ENCODE measurements around the gene MYO1C. TPM values are rescaled to one million over a fixed set of nuclear protein-coding genes. Genes with fewer than 3 reads are reported as not detected.
A peak's percentile ranks its signal among the peaks of the same experiment; 100 is the strongest.
"Not testable (repeated sequence)": the region's sequence is repeated elsewhere in the genome, so short reads cannot be mapped to it uniquely, and the experiment has no call there.

MYO1C gene
- total and polyA plus RNA-seq, 2 experiments from 2014 or later, result 76.8 to 85.3 TPM

- H3K9me2 ChIP-seq (replicated peaks; ENCODE audit: insufficient read depth), result no peaks in the 10 kb centered on the region
- peak within 1 kb of the TSS; percentile 57 for H2AFZ ChIP-seq
- DNase-seq (ENCODE audit: low spot score), result peak; percentile 99
- H3K9me3 ChIP-seq (ENCODE audit: low read depth), result no peaks in the 10 kb centered on the region
- H3K4me2 ChIP-seq, result peak within 1 kb of the TSS; percentile 82
- peaks cover 41% of the 10 kb centered on the region for H4K20me1 ChIP-seq (ENCODE audit: insufficient read depth, poor library complexity, severe bottlenecking)
- H3K27me3 ChIP-seq, result no peaks in the 10 kb centered on the region
- H3K4me1 ChIP-seq (ENCODE audit: insufficient read depth), result peaks cover 11% of the 10 kb centered on the region
- H3K79me2 ChIP-seq, result peaks cover 49% of the 10 kb centered on the region
- TF ChIP-seq CTCF (IDR thresholded peaks at IDR 0.05; ENCODE audit: poor library complexity) (no peak), EZH2 (IDR thresholded peaks at IDR 0.05; ENCODE audit: borderline replicate concordance) (no peak), EZH2phosphoT487 (IDR thresholded peaks at IDR 0.05; ENCODE audit: low read depth, severe bottlenecking, unreplicated experiment) (no peak)
- WGBS (ENCODE audit: low lambda C conversion rate, missing lambda C conversion rate), result 1% methylated on average over 82 of the region's 93 CpGs
- peak within 1 kb of the TSS; percentile 74 for H3K4me3 ChIP-seq
- H3K36me3 ChIP-seq (replicated peaks; ENCODE audit: insufficient read depth, low read depth), result no peaks in the 10 kb centered on the region
- peak within 1 kb of the TSS; percentile 96 for H3K27ac ChIP-seq
These were observed 36.5 kb downstream of the MYO1C start, which contains the start of gene CRK for GRCh38 chr17:1455797-1456599. TSS of gene CRK (minus strand) at chr17:1456232. CDS start at chr17:1456117, 115 bp downstream.

GRCh38 chr17:1455291-1455796 is 37.1 kb downstream of the MYO1C start:
- Histone ChIP-seq H2AFZ (peak overlapping the region; percentile 26), H3K4me1 (ENCODE audit: insufficient read depth) (peaks cover 11% of the 10 kb centered on the region), H3K9me2 (replicated peaks; ENCODE audit: insufficient read depth) (no peaks in the 10 kb centered on the region), H3K4me2 (peak overlapping the region; percentile 82), H3K27me3 (no peaks in the 10 kb centered on the region), H3K9me3 (ENCODE audit: low read depth) (no peaks in the 10 kb centered on the region), H4K20me1 (ENCODE audit: insufficient read depth, poor library complexity, severe bottlenecking) (peaks cover 46% of the 10 kb centered on the region), H3K79me2 (peaks cover 55% of the 10 kb centered on the region), H3K27ac (peak overlapping the region; percentile 96), H3K4me3 (peak overlapping the region; percentile 74), H3K36me3 (replicated peaks; ENCODE audit: insufficient read depth, low read depth) (no peaks in the 10 kb centered on the region)
- DNase-seq (ENCODE audit: low spot score), result peak; percentile 86
- 2% methylated on average over 23 of the region's 31 CpGs for WGBS (ENCODE audit: low lambda C conversion rate, missing lambda C conversion rate)
- TF ChIP-seq CTCF (IDR thresholded peaks at IDR 0.05; ENCODE audit: poor library complexity) (peak; percentile 41), EZH2 (IDR thresholded peaks at IDR 0.05; ENCODE audit: borderline replicate concordance) (no peak), EZH2phosphoT487 (IDR thresholded peaks at IDR 0.05; ENCODE audit: low read depth, severe bottlenecking, unreplicated experiment) (no peak)

GRCh38 chr17:1454541-1454940 is 37.9 kb downstream of the MYO1C start:
- Histone ChIP-seq H3K4me3 (peak overlapping the region; percentile 74), H3K9me2 (replicated peaks; ENCODE audit: insufficient read depth) (no peaks in the 10 kb centered on the region), H3K4me2 (peak overlapping the region; percentile 82), H2AFZ (no peak overlapping the region), H3K27me3 (no peaks in the 10 kb centered on the region), H3K79me2 (peaks cover 62% of the 10 kb centered on the region), H3K27ac (peak overlapping the region; percentile 96), H4K20me1 (ENCODE audit: insufficient read depth, poor library complexity, severe bottlenecking) (peaks cover 51% of the 10 kb centered on the region), H3K4me1 (ENCODE audit: insufficient read depth) (peaks cover 11% of the 10 kb centered on the region), H3K36me3 (replicated peaks; ENCODE audit: insufficient read depth, low read depth) (no peaks in the 10 kb centered on the region), H3K9me3 (ENCODE audit: low read depth) (no peaks in the 10 kb centered on the region)
- 89% methylated on average over 9 of the region's 9 CpGs for WGBS (ENCODE audit: low lambda C conversion rate, missing lambda C conversion rate)
- TF ChIP-seq CTCF (IDR thresholded peaks at IDR 0.05; ENCODE audit: poor library complexity) (no peak), EZH2phosphoT487 (IDR thresholded peaks at IDR 0.05; ENCODE audit: low read depth, severe bottlenecking, unreplicated experiment) (no peak), EZH2 (IDR thresholded peaks at IDR 0.05; ENCODE audit: borderline replicate concordance) (no peak)
- DNase-seq (ENCODE audit: low spot score), result no peak

GRCh38 chr17:1453694-1454093 is 38.8 kb downstream of the MYO1C start:
- Histone ChIP-seq H4K20me1 (ENCODE audit: insufficient read depth, poor library complexity, severe bottlenecking) (peaks cover 59% of the 10 kb centered on the region), H3K4me2 (peak overlapping the region; percentile 82), H3K79me2 (peaks cover 71% of the 10 kb centered on the region), H3K4me1 (ENCODE audit: insufficient read depth) (peaks cover 14% of the 10 kb centered on the region)
- H3K27ac ChIP-seq; DNase-seq (ENCODE audit: low spot score); H3K36me3 ChIP-seq (replicated peaks; ENCODE audit: insufficient read depth, low read depth); H3K4me3 ChIP-seq; H3K9me2 ChIP-seq (replicated peaks; ENCODE audit: insufficient read depth); H3K9me3 ChIP-seq (ENCODE audit: low read depth); H3K27me3 ChIP-seq; H2AFZ ChIP-seq: not testable (repeated sequence)
- 91% methylated on average over 11 of the region's 11 CpGs for WGBS (ENCODE audit: low lambda C conversion rate, missing lambda C conversion rate)

Data from hepatocyte (in vitro differentiated cells).